ENCODE measurements around the gene TDRD7.

Gene TDRD7

DNA sequence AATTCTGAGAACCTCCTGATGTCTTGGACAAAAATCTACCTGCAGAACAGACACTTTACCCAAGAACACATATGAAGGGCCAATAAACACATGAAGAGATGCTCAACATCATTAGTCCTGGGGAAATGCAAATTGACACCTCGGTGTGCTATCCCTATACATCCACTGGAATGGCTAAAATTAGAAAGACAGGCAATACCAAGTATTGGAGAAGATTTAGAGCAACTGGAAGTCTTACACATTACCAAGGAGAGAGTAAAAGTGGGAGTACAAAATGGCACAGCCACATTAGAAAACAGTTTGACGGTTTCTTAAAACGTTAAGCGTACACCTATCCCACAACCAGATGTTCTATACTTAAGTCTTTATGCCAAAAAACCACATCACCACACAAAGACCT, 3.3 kb upstream of the TDRD7 start:
- H3K4me1 ChIP-seq (ENCODE audit: control insufficient read depth in 1 of 2, insufficient read depth in 2 of 2, low read length in 2 of 2) = peaks cover 0 to 1% of the 10 kb centered on the region in 2 donors
- peaks cover 3 to 4% of the 10 kb centered on the region in 2 donors for H3K9me3 ChIP-seq (ENCODE audit: control insufficient read depth in 1 of 2, low read length in 2 of 2)
- H3K27ac ChIP-seq (ENCODE audit: low read length) = no peak overlapping the region
- no peaks in the 10 kb centered on the region for H3K36me3 ChIP-seq (ENCODE audit: control insufficient read depth in 1 of 2, insufficient read depth in 2 of 2, low read length in 2 of 2)
- no peak overlapping the region for H3K4me3 ChIP-seq (ENCODE audit: low read depth in 1 of 2, low read length in 2 of 2)
- H3K27me3 ChIP-seq (ENCODE audit: low read depth, low read length) = no peaks in the 10 kb centered on the region

DNA sequence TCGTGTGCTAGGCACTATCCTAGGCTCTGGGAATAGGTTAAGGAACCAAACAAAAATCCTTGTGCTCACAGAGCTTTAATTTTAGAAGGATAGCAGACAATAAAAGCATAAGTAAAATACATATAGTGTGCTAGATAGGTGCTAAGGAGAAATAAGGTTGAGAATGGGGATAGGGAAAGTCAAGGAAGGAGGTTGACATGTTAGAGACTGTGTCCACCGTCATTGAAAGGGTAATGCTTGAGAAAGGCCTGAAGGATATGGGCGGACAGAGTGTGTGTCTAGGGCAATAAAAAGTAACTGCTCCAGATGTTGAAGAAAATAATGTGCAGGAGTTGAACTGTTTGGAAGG, 482 bp upstream of the TDRD7 start:
- Histone ChIP-seq H3K4me3 (ENCODE audit: low read depth in 1 of 2, low read length in 2 of 2) (peak overlapping the region; percentile 66 to 89), H3K4me1 (ENCODE audit: control insufficient read depth in 1 of 2, insufficient read depth in 2 of 2, low read length in 2 of 2) (peaks cover 4 to 5% of the 10 kb centered on the region in 2 donors), H3K9me3 (ENCODE audit: control insufficient read depth in 1 of 2, low read length in 2 of 2) (no peaks in the 10 kb centered on the region), H3K27me3 (ENCODE audit: low read depth, low read length) (no peaks in the 10 kb centered on the region), H3K27ac (ENCODE audit: low read length) (peak overlapping the region; percentile 14), H3K36me3 (ENCODE audit: control insufficient read depth in 1 of 2, insufficient read depth in 2 of 2, low read length in 2 of 2) (no peaks in the 10 kb centered on the region)

- Histone ChIP-seq H3K36me3 (ENCODE audit: control insufficient read depth in 1 of 2, insufficient read depth in 2 of 2, low read length in 2 of 2) (no peaks in the 10 kb centered on the region), H3K9me3 (ENCODE audit: control insufficient read depth in 1 of 2, low read length in 2 of 2) (no peaks in the 10 kb centered on the region), H3K27me3 (ENCODE audit: low read depth, low read length) (no peaks in the 10 kb centered on the region), H3K4me3 (ENCODE audit: low read depth in 1 of 2, low read length in 2 of 2) (peak overlapping the region; percentile 88 to 89), H3K4me1 (ENCODE audit: control insufficient read depth in 1 of 2, insufficient read depth in 2 of 2, low read length in 2 of 2) (peaks cover 4 to 5% of the 10 kb centered on the region in 2 donors), H3K27ac (ENCODE audit: low read length) (peak overlapping the region; percentile 50)
Observed at GRCh38 chr9:97412626-97413385, 910 bp downstream of the TDRD7 start.

DNA sequence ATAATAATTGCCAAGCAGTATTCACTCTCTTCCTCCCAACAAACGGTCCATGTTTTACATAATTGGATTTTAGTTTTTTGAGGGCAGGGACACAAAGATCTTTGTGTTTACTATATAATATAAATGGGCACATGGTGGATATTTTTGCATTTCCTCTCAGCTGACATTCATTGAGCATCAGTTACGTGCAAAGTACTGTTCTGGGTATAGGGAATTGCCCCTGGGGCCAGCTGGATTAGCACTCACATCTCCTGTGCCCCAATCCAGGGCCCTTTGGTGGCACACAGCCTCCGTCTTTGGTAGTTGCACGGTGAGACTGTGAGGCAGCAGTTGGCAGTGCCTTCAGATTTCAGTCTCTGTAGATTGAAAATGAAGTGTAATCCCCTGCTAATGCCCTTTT, 1.6 kb downstream of the TDRD7 start:
- Histone ChIP-seq H3K27me3 (ENCODE audit: low read depth, low read length) (no peaks in the 10 kb centered on the region), H3K36me3 (ENCODE audit: control insufficient read depth in 1 of 2, insufficient read depth in 2 of 2, low read length in 2 of 2) (no peaks in the 10 kb centered on the region), H3K4me1 (ENCODE audit: control insufficient read depth in 1 of 2, insufficient read depth in 2 of 2, low read length in 2 of 2) (peaks cover 4 to 5% of the 10 kb centered on the region in 2 donors), H3K27ac (ENCODE audit: low read length) (peak overlapping the region; percentile 8), H3K9me3 (ENCODE audit: control insufficient read depth in 1 of 2, low read length in 2 of 2) (no peaks in the 10 kb centered on the region), H3K4me3 (ENCODE audit: low read depth in 1 of 2, low read length in 2 of 2) (peak overlapping the region in 1 of 2 donors; percentile 88)

- peaks cover 4 to 14% of the 10 kb centered on the region in 2 donors for H3K4me1 ChIP-seq (ENCODE audit: control insufficient read depth in 1 of 2, insufficient read depth in 2 of 2, low read length in 2 of 2)
- H3K27ac ChIP-seq (ENCODE audit: low read length) = no peak overlapping the region
- H3K27me3 ChIP-seq (ENCODE audit: low read depth, low read length) = no peaks in the 10 kb centered on the region
- H3K9me3 ChIP-seq (ENCODE audit: control insufficient read depth in 1 of 2, low read length in 2 of 2) = no peaks in the 10 kb centered on the region
- no peaks in the 10 kb centered on the region for H3K36me3 ChIP-seq (ENCODE audit: control insufficient read depth in 1 of 2, insufficient read depth in 2 of 2, low read length in 2 of 2)
- no peak overlapping the region for H3K4me3 ChIP-seq (ENCODE audit: low read depth in 1 of 2, low read length in 2 of 2)
Observed at GRCh38 chr9:97415146-97415545, 3.2 kb downstream of the TDRD7 start.

- Histone ChIP-seq H3K9me3 (ENCODE audit: control insufficient read depth in 1 of 2, low read length in 2 of 2) (no peaks in the 10 kb centered on the region), H3K36me3 (ENCODE audit: control insufficient read depth in 1 of 2, insufficient read depth in 2 of 2, low read length in 2 of 2) (no peaks in the 10 kb centered on the region), H3K4me1 (ENCODE audit: control insufficient read depth in 1 of 2, insufficient read depth in 2 of 2, low read length in 2 of 2) (peaks cover 0 to 14% of the 10 kb centered on the region in 2 donors), H3K27me3 (ENCODE audit: low read depth, low read length) (no peaks in the 10 kb centered on the region), H3K27ac (ENCODE audit: low read length) (no peak overlapping the region), H3K4me3 (ENCODE audit: low read depth in 1 of 2, low read length in 2 of 2) (no peak overlapping the region)
Observed at GRCh38 chr9:97418880-97419279, 7.0 kb downstream of the TDRD7 start.

DNA sequence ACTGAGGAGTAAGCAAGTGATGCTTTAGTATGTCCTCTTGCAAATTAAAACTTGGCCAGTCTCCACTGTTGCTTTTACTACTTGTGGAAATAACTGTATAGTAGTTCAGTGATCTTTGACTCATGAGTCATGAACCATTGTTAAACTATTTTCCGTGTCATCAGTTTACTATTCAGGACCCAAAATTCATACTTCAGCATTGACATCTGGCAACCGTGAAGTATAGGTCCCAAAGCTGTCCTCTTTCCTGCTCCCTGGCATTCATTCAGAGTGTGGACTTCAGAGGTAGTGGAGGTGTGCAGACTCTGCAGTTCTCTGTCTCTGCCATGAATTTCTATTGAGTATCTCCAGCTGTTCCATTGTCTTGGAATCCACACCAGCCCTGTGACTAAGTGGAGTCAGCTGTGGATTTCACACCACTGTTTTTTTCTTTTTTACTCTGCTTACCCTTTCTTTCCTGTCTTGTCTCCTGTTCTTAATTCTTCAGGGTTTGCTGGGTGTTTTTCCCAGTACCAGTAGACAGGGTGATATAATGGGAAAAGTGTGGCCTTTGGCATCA, 7.5 kb downstream of the TDRD7 start:
- Histone ChIP-seq H3K4me1 (ENCODE audit: control insufficient read depth in 1 of 2, insufficient read depth in 2 of 2, low read length in 2 of 2) (peaks cover 0 to 13% of the 10 kb centered on the region in 2 donors), H3K27ac (ENCODE audit: low read length) (peak overlapping the region; percentile 20), H3K4me3 (ENCODE audit: low read depth in 1 of 2, low read length in 2 of 2) (no peak overlapping the region), H3K36me3 (ENCODE audit: control insufficient read depth in 1 of 2, insufficient read depth in 2 of 2, low read length in 2 of 2) (no peaks in the 10 kb centered on the region), H3K9me3 (ENCODE audit: control insufficient read depth in 1 of 2, low read length in 2 of 2) (no peaks in the 10 kb centered on the region), H3K27me3 (ENCODE audit: low read depth, low read length) (no peaks in the 10 kb centered on the region)

- no peaks in the 10 kb centered on the region for H3K27me3 ChIP-seq (ENCODE audit: low read depth, low read length)
- H3K4me1 ChIP-seq (ENCODE audit: control insufficient read depth in 1 of 2, insufficient read depth in 2 of 2, low read length in 2 of 2) = no peaks in the 10 kb centered on the region
- no peaks in the 10 kb centered on the region for H3K9me3 ChIP-seq (ENCODE audit: control insufficient read depth in 1 of 2, low read length in 2 of 2)
- no peak overlapping the region for H3K27ac ChIP-seq (ENCODE audit: low read length)
- no peak overlapping the region for H3K4me3 ChIP-seq (ENCODE audit: low read depth in 1 of 2, low read length in 2 of 2)
- peaks cover 9 to 10% of the 10 kb centered on the region in 2 donors for H3K36me3 ChIP-seq (ENCODE audit: control insufficient read depth in 1 of 2, insufficient read depth in 2 of 2, low read length in 2 of 2)
Observed at GRCh38 chr9:97425336-97425972, 13.6 kb downstream of the TDRD7 start.

DNA sequence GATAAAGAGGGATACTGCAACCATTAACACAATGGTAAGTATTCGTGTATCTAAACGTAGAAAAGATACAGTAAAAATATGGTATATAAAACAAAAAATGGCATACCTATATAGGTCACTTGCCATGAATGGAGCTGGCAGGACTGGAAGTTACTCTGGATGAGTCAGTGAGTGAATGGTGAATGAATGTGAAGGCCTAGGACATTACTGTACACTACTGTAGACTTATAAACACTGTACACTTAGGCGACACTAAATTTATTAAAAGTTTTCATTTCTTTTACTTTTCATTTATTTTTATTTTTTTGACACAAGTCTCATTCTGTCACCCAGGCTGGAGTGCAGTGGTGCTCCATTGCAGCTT, 14.1 kb downstream of the TDRD7 start:
- Histone ChIP-seq H3K9me3 (ENCODE audit: control insufficient read depth in 1 of 2, low read length in 2 of 2) (no peaks in the 10 kb centered on the region), H3K4me1 (ENCODE audit: control insufficient read depth in 1 of 2, insufficient read depth in 2 of 2, low read length in 2 of 2) (no peaks in the 10 kb centered on the region), H3K36me3 (ENCODE audit: control insufficient read depth in 1 of 2, insufficient read depth in 2 of 2, low read length in 2 of 2) (peaks cover 10 to 12% of the 10 kb centered on the region in 2 donors), H3K27me3 (ENCODE audit: low read depth, low read length) (no peaks in the 10 kb centered on the region), H3K27ac (ENCODE audit: low read length) (no peak overlapping the region), H3K4me3 (ENCODE audit: low read depth in 1 of 2, low read length in 2 of 2) (no peak overlapping the region)

DNA sequence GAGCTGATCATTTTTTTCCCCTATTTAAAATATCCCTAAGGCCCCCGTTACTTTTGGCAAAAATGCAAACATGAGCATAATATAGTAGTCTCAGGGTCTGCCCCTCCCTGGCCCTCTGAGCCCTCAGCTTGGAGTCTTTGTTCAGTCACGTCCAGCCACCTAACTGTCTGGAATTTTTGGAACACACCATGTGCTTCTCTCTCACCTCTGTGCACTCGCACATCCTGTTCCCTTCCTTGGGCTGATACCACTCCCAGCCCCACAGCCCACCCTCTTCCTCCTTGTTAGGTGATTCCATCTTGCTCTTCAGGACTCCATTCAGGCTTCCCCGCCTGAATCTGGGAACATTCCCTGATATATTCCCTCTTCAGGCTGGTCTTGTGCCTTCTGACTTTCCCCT, 16.0 kb downstream of the TDRD7 start:
- H3K27me3 ChIP-seq (ENCODE audit: low read depth, low read length) = no peaks in the 10 kb centered on the region
- H3K4me3 ChIP-seq (ENCODE audit: low read depth in 1 of 2, low read length in 2 of 2) = no peak overlapping the region
- peaks cover 21 to 28% of the 10 kb centered on the region in 2 donors for H3K36me3 ChIP-seq (ENCODE audit: control insufficient read depth in 1 of 2, insufficient read depth in 2 of 2, low read length in 2 of 2)
- H3K27ac ChIP-seq (ENCODE audit: low read length) = no peak overlapping the region
- no peaks in the 10 kb centered on the region for H3K4me1 ChIP-seq (ENCODE audit: control insufficient read depth in 1 of 2, insufficient read depth in 2 of 2, low read length in 2 of 2)
- H3K9me3 ChIP-seq (ENCODE audit: control insufficient read depth in 1 of 2, low read length in 2 of 2) = no peaks in the 10 kb centered on the region

GRCh38 chr9:97430316-97431043, 18.6 kb downstream of the TDRD7 start:
- Histone ChIP-seq H3K27me3 (ENCODE audit: low read depth, low read length) (no peaks in the 10 kb centered on the region), H3K4me1 (ENCODE audit: control insufficient read depth in 1 of 2, insufficient read depth in 2 of 2, low read length in 2 of 2) (no peaks in the 10 kb centered on the region), H3K9me3 (ENCODE audit: control insufficient read depth in 1 of 2, low read length in 2 of 2) (no peaks in the 10 kb centered on the region), H3K36me3 (ENCODE audit: control insufficient read depth in 1 of 2, insufficient read depth in 2 of 2, low read length in 2 of 2) (peaks cover 28% of the 10 kb centered on the region in 2 donors), H3K4me3 (ENCODE audit: low read depth in 1 of 2, low read length in 2 of 2) (no peak overlapping the region), H3K27ac (ENCODE audit: low read length) (no peak overlapping the region)

Measured in muscle layer of duodenum (tissue), 2 donors.